HG03575 (cell line): Measurements from ENCODE around the gene LYPD1.

Source experiments
- ATAC-seq: cut with Tn5 transposase; IDR thresholded peaks from one replicate; pipeline ENCODE4 v1.9.1; 2021; ENCODE audit not compliant: unreplicated experiment, insufficient number of reproducible peaks, low FRiP score; ENCODE audit errors: extremely low read depth

Gene LYPD1

DNA sequence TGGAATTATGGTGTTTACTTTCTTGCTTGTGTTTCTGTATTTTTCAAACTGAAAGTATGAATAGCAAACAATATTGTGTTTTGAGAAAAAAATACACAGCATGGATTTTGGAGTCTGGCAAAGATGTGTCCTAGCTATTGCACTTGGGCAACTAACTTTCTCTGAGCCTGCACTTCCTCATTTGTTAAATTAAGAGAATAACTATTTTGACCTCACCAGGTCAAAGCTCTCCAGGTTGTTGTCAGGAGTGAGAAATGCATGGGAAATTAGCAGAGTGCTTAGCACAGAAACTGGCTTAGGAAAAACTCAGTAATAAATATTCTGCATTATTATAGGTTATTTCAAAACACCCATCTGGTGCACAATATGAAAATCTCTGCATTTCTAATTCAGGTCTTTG, 28.2 kb downstream of the LYPD1 start:
- no peak for ATAC-seq

DNA sequence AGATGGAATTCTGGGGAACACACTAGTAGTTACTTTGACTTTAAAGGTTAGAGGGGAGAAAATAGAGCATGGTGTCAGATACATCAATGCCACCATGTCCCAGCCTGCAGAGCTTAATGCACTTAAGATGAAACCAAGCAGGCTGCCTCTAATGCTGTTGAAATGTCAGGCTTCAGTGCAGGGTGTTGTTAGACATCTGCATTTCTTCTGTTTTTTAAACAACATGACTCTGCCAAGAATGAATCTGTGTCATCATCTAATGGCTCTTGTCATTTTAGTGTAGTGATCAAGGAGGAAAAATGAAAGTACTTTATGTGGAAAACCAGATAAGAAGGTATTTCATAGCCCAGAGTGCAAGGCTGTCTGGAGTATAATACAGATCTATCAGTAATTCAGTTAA, 29.9 kb downstream of the LYPD1 start:
- ATAC-seq, result no peak

GRCh38 chr2:132638313-132639040, 31.5 kb downstream of the LYPD1 start:
- ATAC-seq, result no peak

DNA sequence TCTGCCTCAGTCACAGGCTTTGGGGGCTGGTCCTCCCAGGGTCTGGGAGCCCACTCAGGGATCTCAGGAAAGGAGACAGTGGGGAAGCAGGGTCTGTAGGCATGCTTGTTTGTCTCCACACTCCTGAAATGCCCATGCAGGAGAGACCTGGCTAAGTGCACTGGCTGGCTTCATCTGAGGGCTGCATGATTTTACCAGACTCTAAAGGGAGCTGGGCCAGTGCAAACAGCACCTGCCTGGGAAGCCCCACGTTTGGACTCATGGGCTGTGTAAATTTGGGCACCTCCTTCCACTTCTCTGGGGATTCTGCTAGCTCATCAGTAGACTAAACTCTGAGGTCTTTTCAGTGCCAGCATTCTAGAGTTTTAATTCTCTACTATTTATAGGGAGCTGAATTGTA, 33.7 kb downstream of the LYPD1 start:
- ATAC-seq, result no peak

DNA sequence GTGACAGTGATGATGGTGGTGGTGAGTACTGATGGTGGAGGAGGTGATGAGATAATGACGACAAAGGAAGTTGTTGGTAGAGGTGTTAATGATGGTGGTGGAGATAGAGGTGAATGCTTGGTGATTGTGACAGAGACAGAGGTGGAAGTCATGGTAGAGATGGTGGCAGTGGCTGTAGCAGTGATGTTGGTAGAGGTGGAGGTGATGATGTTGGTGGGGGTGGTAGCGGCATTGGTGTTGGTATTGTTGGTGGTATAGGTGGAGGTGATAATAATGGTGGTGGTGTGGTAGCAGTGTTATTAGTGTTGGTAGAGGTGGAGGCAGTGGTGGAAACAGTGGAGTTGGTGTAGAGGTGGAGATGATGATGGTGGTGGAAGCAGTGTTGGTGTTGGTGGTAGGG, 36.4 kb downstream of the LYPD1 start:
- no peak for ATAC-seq

- ATAC-seq, result no peak
These were observed 37.9 kb downstream of the LYPD1 start for GRCh38 chr2:132632000-132632649.

- no peak for ATAC-seq
These were observed 42.5 kb downstream of the LYPD1 start for GRCh38 chr2:132627536-132627935.

- ATAC-seq, result no peak
These were observed 46.7 kb downstream of the LYPD1 start for GRCh38 chr2:132623096-132623839.

DNA sequence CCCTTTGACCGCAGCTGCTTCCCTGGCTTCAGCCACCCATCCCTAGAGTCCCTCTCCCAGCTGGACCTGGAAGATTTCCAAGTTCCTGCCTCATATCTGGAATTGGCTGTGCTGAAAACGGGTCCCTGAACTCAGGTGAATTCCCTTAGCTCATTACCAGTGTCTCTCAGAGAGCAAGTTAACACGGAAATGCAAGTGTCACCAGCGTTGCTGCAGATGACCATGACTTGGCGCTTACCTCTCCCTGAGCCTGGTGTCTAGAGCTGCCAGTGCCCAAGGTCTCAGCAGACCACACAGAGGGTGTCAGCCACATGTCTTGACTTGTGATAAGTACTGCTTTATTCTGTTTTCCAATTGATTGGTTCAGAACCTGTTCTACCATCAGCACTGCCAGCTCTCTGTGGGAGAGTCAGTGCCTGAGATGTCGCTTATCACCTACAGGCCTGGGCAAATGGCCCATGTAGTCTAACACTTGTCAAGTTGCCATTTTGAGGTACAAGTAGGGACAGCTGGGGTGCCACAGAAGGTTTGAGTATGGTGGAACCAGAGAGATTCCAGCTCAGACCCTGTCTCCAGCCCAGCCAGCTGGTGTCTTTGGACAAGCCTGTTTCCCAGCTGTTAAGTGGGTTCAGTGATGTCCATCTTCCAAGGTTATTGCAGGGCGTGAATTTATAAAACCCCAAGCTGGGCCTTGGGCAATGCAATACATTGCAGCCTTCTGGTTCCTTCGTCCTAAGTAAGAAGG, 48.7 kb downstream of the LYPD1 start:
- no peak for ATAC-seq

DNA sequence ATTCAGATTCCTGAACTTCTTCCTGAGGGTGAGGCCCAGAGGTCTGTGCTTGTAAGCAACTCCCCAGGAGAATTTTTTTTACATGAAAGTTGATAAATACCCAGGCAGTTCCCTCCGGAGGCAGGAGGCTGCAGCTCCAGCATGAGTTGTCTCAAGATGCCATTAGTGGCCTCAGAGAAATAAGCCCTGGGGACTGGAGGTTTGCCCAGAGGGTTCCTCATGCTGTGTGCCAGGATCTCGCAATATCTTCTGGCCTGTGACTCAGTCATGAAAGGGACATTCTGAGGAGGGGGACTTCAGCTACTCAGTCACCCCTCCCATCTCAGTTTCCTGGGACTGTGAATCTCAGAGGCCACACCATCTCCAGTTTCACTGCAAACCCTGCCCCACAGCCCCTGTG, 49.9 kb downstream of the LYPD1 start:
- ATAC-seq, result no peak

DNA sequence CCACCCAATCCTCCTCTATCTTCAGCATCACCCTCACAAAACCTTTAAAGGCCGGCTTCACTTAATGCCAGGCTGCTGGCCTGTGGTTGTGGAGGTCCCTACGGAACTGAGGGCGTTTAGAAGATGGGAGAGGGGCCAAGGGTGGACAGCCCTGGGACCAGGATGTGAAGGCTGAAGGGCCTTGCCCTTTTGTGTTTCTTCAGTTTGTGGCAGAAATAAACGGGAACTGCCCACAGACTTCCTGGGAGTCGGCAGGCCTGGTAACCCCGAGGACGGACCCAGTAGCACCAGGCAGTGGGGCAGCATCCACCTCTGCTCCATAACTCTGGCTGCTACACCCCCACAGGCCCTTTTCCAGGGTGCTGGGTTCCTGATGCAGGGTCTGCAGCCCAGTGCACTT, 51.3 kb downstream of the LYPD1 start:
- ATAC-seq, result no peak

- no peak for ATAC-seq
These were observed 52.0 kb downstream of the LYPD1 start for GRCh38 chr2:132617989-132618388.

DNA sequence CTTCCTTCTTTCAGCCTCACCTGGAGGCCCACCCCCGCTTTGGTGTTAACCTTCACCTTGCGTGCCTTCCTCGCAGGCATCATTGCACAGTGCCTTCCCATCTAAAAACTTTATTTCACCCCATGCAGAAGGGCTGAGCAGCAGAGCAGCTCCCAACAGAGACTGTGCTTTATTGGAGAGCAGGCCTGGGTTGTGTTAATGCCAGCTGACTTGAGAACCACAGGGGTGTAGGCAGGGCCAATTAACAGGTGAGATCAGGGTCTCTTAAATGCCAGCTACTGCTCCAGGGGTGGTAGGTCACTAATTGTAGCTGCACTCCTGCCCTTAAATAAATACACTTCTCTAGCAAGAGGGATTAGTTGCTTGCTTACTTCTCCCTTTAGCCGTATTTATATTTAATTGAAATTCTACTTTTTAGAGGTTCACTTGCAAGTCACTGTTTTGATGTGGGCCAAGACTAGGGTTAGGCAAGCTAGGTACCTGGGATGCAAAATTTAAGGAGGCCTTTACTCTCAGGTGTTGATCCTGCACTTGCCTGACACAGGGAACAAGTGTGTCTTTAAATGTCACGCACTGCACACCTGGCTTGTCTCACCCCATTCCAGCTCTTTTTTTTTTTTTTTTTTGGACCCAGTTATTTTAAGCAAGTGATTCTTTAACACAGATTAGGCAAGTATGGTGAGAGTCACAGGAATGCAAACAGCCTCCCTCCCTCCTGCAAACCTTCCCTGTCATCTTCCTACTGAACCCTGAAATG, 54.5 kb downstream of the LYPD1 start:
- ATAC-seq, result no peak

DNA sequence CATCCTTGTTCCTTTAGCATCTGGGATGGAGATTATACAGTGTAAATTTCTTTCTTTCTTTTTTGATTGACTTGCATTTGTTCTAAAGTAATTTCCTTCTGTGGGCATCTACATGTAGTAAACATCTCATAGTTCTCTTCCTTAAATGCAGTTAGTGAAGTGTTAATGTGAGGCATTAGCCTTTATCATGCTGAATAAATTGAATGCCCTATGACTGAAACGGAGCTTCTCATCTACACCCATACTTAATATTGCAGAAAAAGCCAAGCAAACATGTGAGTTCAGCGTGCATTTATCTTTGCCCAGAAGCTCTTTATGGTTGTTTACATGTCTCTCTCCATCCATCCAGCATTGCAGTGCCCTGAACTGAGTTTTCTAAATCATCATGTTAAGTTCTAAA, 58.3 kb downstream of the LYPD1 start:
- no peak for ATAC-seq

GRCh38 chr2:132609101-132609890, 60.7 kb downstream of the LYPD1 start:
- ATAC-seq, result no peak

- no peak for ATAC-seq
These were observed 61.7 kb downstream of the LYPD1 start for GRCh38 chr2:132608311-132608710.

- no peak for ATAC-seq
These were observed 62.4 kb downstream of the LYPD1 start for GRCh38 chr2:132607426-132608090.

DNA sequence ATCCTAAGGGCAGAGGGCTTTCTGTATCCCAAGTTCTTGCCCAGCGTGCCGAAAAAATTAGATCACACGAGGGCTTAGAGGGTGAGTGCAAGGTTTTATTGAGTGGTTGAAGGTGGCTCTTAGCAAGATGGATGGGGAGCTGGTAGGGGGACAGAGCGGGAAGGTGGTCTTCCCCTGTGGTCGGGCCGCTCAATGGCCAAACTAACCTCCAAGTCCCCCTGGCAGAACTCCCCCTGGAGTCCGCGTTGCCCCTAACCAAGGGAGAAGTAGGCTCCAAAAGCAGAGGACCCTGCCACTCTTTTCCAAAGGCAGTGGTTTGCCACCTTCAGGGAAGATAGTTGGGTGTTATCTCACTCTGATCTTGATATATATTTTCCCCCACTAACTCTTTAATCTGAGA, 63.4 kb downstream of the LYPD1 start:
- ATAC-seq, result no peak
